Measurements from ENCODE around the gene PTPRG.

GRCh38 chr3:61527011-61527410 is 34.4 kb upstream of the PTPRG start:
- no peak for TF ChIP-seq POLR2A (IDR thresholded peaks at IDR 0.05; ENCODE audit: low read length)
- no peak for TF ChIP-seq GATA1 (IDR thresholded peaks at IDR 0.05; ENCODE audit: low read depth, low read length)
